Measurements from ENCODE around the gene L3MBTL4. TPM values are rescaled to one million over a fixed set of nuclear protein-coding genes. Genes with fewer than 3 reads are reported as not detected.

The L3MBTL4 gene
- total RNA-seq, 1 donor from 2014 or later, result 16.2 TPM

- DNase-seq, result no peak
- peak; percentile 66 for ATAC-seq
- TF ChIP-seq, protein P1, sequence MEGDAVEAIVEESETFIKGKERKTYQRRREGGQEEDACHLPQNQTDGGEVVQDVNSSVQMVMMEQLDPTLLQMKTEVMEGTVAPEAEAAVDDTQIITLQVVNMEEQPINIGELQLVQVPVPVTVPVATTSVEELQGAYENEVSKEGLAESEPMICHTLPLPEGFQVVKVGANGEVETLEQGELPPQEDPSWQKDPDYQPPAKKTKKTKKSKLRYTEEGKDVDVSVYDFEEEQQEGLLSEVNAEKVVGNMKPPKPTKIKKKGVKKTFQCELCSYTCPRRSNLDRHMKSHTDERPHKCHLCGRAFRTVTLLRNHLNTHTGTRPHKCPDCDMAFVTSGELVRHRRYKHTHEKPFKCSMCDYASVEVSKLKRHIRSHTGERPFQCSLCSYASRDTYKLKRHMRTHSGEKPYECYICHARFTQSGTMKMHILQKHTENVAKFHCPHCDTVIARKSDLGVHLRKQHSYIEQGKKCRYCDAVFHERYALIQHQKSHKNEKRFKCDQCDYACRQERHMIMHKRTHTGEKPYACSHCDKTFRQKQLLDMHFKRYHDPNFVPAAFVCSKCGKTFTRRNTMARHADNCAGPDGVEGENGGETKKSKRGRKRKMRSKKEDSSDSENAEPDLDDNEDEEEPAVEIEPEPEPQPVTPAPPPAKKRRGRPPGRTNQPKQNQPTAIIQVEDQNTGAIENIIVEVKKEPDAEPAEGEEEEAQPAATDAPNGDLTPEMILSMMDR (IDR thresholded peaks at IDR 0.05), result no peak
- Histone ChIP-seq H3K4me3 (no peak overlapping the region), H3K27ac (no peak overlapping the region), H3K36me3 (no peaks in the 10 kb centered on the region), H3K4me1 (no peaks in the 10 kb centered on the region), H3K27me3 (no peaks in the 10 kb centered on the region), H3K9me3 (no peaks in the 10 kb centered on the region)
- intact Hi-C loops (cut with DNase I), result no loop called here
Observed at GRCh38 chr18:6294148-6294784, 120.4 kb downstream of the L3MBTL4 start.

GRCh38 chr18:6289843-6290242, 124.9 kb downstream of the L3MBTL4 start:
- TF ChIP-seq, protein P1 (IDR thresholded peaks at IDR 0.05), result no peak
- no peak overlapping the region for H3K27ac ChIP-seq
- DNase-seq (no peak), ATAC-seq (no peak)
- intact Hi-C loops (cut with DNase I), result no loop called here
- H3K4me1 ChIP-seq, result no peaks in the 10 kb centered on the region
- no peaks in the 10 kb centered on the region for H3K27me3 ChIP-seq
- no peak overlapping the region for H3K4me3 ChIP-seq
- no peaks in the 10 kb centered on the region for H3K36me3 ChIP-seq
- H3K9me3 ChIP-seq, result no peaks in the 10 kb centered on the region

- ATAC-seq, result no peak
- intact Hi-C loops (cut with DNase I), result no loop called here
- Histone ChIP-seq H3K27me3 (no peaks in the 10 kb centered on the region), H3K9me3 (no peaks in the 10 kb centered on the region), H3K36me3 (no peaks in the 10 kb centered on the region), H3K4me1 (no peaks in the 10 kb centered on the region), H3K27ac (no peak overlapping the region), H3K4me3 (no peak overlapping the region)
- TF ChIP-seq, protein P1 (IDR thresholded peaks at IDR 0.05), result no peak
- no peak for DNase-seq
Observed at GRCh38 chr18:6286585-6286984, 128.1 kb downstream of the L3MBTL4 start.

DNA sequence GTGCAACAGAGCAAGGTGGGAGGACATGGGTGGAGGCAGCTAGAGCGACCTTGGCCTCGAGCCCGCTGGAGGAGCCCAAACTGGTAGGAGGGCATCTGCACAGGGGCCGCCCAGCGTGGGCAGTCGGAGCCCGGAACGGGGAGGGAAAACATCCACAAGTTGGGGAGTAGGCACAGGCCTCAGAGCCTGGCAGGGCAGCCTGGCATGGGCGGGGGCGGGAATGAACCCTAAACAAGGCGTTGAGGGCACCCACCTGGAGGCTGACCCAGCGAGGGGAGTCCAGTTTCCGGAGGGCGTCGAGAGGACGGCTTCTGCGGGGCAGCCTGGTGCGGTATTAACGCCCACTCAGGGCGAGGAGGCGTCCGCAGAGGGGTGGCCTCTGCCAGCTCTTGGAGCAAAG, 129.9 kb downstream of the L3MBTL4 start:
- intact Hi-C loops (cut with DNase I), result no loop called here
- no peaks in the 10 kb centered on the region for H3K9me3 ChIP-seq
- no peak overlapping the region for H3K4me3 ChIP-seq
- DNase-seq (no peak), ATAC-seq (peak; percentile 38)
- TF ChIP-seq, protein P1 (IDR thresholded peaks at IDR 0.05), result no peak
- H3K4me1 ChIP-seq, result no peaks in the 10 kb centered on the region
- H3K36me3 ChIP-seq, result no peaks in the 10 kb centered on the region
- H3K27ac ChIP-seq, result no peak overlapping the region
- no peaks in the 10 kb centered on the region for H3K27me3 ChIP-seq

DNA sequence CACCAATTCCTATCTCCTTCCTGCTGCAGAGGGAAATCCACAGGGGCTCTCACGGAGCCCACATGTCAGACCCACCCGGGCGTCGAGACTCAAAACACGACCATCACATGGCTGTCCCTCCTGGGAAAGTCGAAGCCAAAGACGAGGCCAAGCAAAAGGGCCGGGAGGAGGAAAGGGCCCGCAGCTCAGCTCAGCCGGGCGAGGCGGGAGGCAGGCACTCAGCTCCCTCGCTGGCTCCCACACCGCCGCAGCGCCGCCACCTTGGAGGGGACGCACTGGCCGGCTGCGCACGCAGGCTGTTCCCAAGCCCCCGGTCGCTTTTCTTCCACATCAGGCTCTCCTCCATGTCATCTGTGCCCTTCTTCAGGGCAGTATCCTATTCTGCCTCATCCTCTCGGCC, 130.4 kb downstream of the L3MBTL4 start:
- TF ChIP-seq, protein P1 (IDR thresholded peaks at IDR 0.05), result no peak
- H3K4me3 ChIP-seq, result no peak overlapping the region
- no peaks in the 10 kb centered on the region for H3K4me1 ChIP-seq
- no peaks in the 10 kb centered on the region for H3K36me3 ChIP-seq
- ATAC-seq, result no peak
- intact Hi-C loops (cut with DNase I), result no loop called here
- H3K27me3 ChIP-seq, result no peaks in the 10 kb centered on the region
- no peak overlapping the region for H3K27ac ChIP-seq
- H3K9me3 ChIP-seq, result no peaks in the 10 kb centered on the region
- no peak for DNase-seq

- no peaks in the 10 kb centered on the region for H3K9me3 ChIP-seq
- H3K4me3 ChIP-seq, result no peak overlapping the region
- TF ChIP-seq, protein P1 (IDR thresholded peaks at IDR 0.05), result no peak
- H3K27ac ChIP-seq, result no peak overlapping the region
- H3K27me3 ChIP-seq, result no peaks in the 10 kb centered on the region
- no peaks in the 10 kb centered on the region for H3K4me1 ChIP-seq
- intact Hi-C loops (cut with DNase I), result no loop called here
- no peaks in the 10 kb centered on the region for H3K36me3 ChIP-seq
- ATAC-seq, result peak; percentile 29
- no peak for DNase-seq
Observed at GRCh38 chr18:6281874-6282273, 132.8 kb downstream of the L3MBTL4 start.
